HepG2 (cell line): ENCODE results near the gene GSS. TPM values are rescaled to one million over a fixed set of nuclear protein-coding genes. Genes with fewer than 3 reads are reported as not detected.

Source experiments
- ARNTL ChIP-seq: sonication (generic); formaldehyde crosslinking; IDR thresholded peaks from 2 replicates; pipeline ENCODE4 v1.4.0; 2020; ENCODE audit warnings: mild to moderate bottlenecking, missing genetic modification reagents
- ASH2L ChIP-seq: fragments of 300-600, 200-600 bp; sonication (generic); IDR thresholded peaks from 2 replicates; pipeline ENCODE4 v1.7.0; 2017; ENCODE audit warnings: low read depth, mild to moderate bottlenecking, moderate library complexity, mixed read lengths, low read length; ENCODE audit not compliant: insufficient read length
- ATF3 ChIP-seq: sonication (generic); formaldehyde crosslinking; IDR thresholded peaks from 2 replicates; pipeline ENCODE4 v1.4.0; 2020; ENCODE audit warnings: missing genetic modification reagents
- CENPX ChIP-seq: sonication (generic); formaldehyde crosslinking; IDR thresholded peaks from 2 replicates; pipeline ENCODE4 v1.9.0; 2021; ENCODE audit warnings: mild to moderate bottlenecking, missing genetic modification reagents, moderate library complexity
- FOSL2 ChIP-seq: sonication (generic); formaldehyde crosslinking; IDR thresholded peaks from 2 replicates; pipeline ENCODE4 v1.4.0; 2020; ENCODE audit warnings: missing genetic modification reagents
- FOXP1 ChIP-seq, 2 experiments: fragments of 450-650 bp in 1 of 2; IDR thresholded peaks; 2 replicates each; pipeline ENCODE4 v1.6.1; 2017 to 2018; ENCODE audit warnings: antibody characterized with exemption in 1 of 2
- GATA4 ChIP-seq: sonication (generic); IDR thresholded peaks from 2 replicates; pipeline ENCODE4 v1.6.1; 2016; ENCODE audit warnings: antibody characterized with exemption, low read depth, borderline replicate concordance
- HDAC1 ChIP-seq: sonication (generic); formaldehyde crosslinking; IDR thresholded peaks from 2 replicates; pipeline ENCODE4 v1.5.1; 2020; ENCODE audit warnings: mild to moderate bottlenecking, missing genetic modification reagents
- HNRNPL ChIP-seq: fragments of 200-400 bp; formaldehyde crosslinking; IDR thresholded peaks from 2 replicates; pipeline ENCODE4 v1.6.1; 2017; ENCODE audit warnings: mild to moderate bottlenecking, low read depth, low read length
- KAT8 ChIP-seq: IDR thresholded peaks from 2 replicates; pipeline ENCODE4 v1.6.1; 2016; ENCODE audit warnings: missing genetic modification reagents, missing compliant biosample characterization
- MEF2D ChIP-seq: sonication (generic); formaldehyde crosslinking; IDR thresholded peaks from 2 replicates; pipeline ENCODE4 v1.5.1; 2020; ENCODE audit warnings: mild to moderate bottlenecking, missing genetic modification reagents
- MIXL1 ChIP-seq: IDR thresholded peaks from 2 replicates; pipeline ENCODE4 v1.6.1; 2016
- NCOR1 ChIP-seq: fragments of 200-600 bp; sonication (generic); IDR thresholded peaks from 2 replicates; pipeline ENCODE4 v1.7.0; 2017; ENCODE audit warnings: antibody characterized with exemption, low read length, borderline replicate concordance
- NFATC3 ChIP-seq: sonication (generic); formaldehyde crosslinking; IDR thresholded peaks from 2 replicates; pipeline ENCODE4 v1.5.1; 2020; ENCODE audit warnings: mild to moderate bottlenecking, missing genetic modification reagents
- NFYC ChIP-seq: IDR thresholded peaks from 2 replicates; pipeline ENCODE4 v1.6.1; 2016; ENCODE audit warnings: missing genetic modification reagents, missing compliant biosample characterization
- SALL1 ChIP-seq: sonication (generic); formaldehyde crosslinking; IDR thresholded peaks from 2 replicates; pipeline ENCODE4 v1.8.0; 2022; ENCODE audit warnings: mild to moderate bottlenecking, missing genetic modification reagents
- SMYD3 ChIP-seq: sonication (generic); formaldehyde crosslinking; IDR thresholded peaks from 2 replicates; pipeline ENCODE4 v1.8.1; 2023; ENCODE audit warnings: mild to moderate bottlenecking, missing genetic modification reagents
- SP4 ChIP-seq: sonication (generic); formaldehyde crosslinking; IDR thresholded peaks from 2 replicates; pipeline ENCODE4 v1.8.1; 2023; ENCODE audit warnings: mild to moderate bottlenecking, missing genetic modification reagents
- ZMAT3 ChIP-seq: sonication (generic); formaldehyde crosslinking; conservative IDR thresholded peaks from 2 replicates; pipeline ENCODE4 v1.7.0; 2021; ENCODE audit warnings: missing genetic modification reagents
- ZNF143 ChIP-seq: sonication (generic); formaldehyde crosslinking; IDR thresholded peaks from 2 replicates; pipeline ENCODE4 v1.4.0; 2020; ENCODE audit warnings: missing genetic modification reagents
- ZNF205 ChIP-seq: IDR thresholded peaks from 2 replicates; pipeline ENCODE4 v1.6.1; 2018; ENCODE audit warnings: missing biosample characterization, missing genetic modification reagents
- ZNF263 ChIP-seq: sonication (generic); formaldehyde crosslinking; IDR thresholded peaks from 2 replicates; pipeline ENCODE4 v1.4.0; 2020; ENCODE audit warnings: missing genetic modification reagents
- ZNF292 ChIP-seq: sonication (generic); formaldehyde crosslinking; IDR thresholded peaks from 2 replicates; pipeline ENCODE4 v1.8.1; 2022; ENCODE audit warnings: mild to moderate bottlenecking, low read depth, missing genetic modification reagents, borderline replicate concordance
- ZNF558 ChIP-seq: sonication (generic); formaldehyde crosslinking; IDR thresholded peaks from 2 replicates; pipeline ENCODE4 v1.9.0; 2022; ENCODE audit warnings: mild to moderate bottlenecking, missing genetic modification reagents, borderline replicate concordance
- ZNF572 ChIP-seq: sonication (generic); formaldehyde crosslinking; IDR thresholded peaks from 2 replicates; pipeline ENCODE4 v1.5.1; 2020; ENCODE audit warnings: mild to moderate bottlenecking, missing genetic modification reagents
- ZNF740 ChIP-seq: sonication (generic); formaldehyde crosslinking; IDR thresholded peaks from 2 replicates; pipeline ENCODE4 v1.4.0; 2020; ENCODE audit warnings: missing genetic modification reagents
- polyA plus RNA-seq, 8 experiments: library from polyadenylated mRNA; depleted of rRNA in 3 of 8; stranded (reverse) in 7 of 8; unstranded in 1 of 8; fragments of >200 nt; fragmentation: Illumina TruSeq in 4 of 8; extraction: Trizol in 4 of 8; gene quantifications; 2 replicates each; pipeline versions ENCODE4 v1.2.1 to v1.2.3, GENCODE V29; 2011 to 2016; ENCODE audit warnings: low read depth in 4 of 8, missing spikeins in 1 of 8, mixed read lengths in 1 of 8; ENCODE audit not compliant: insufficient read depth in 1 of 8
- total RNA-seq, 5 experiments: library from RNA; depleted of rRNA; stranded (reverse); fragments of >200 nt; fragmentation: Illumina TruSeq; extraction: Trizol; gene quantifications; 2 replicates each; pipeline ENCODE4 v1.2.3, GENCODE V29; 2016; ENCODE audit warnings: low read depth in 1 of 5
- TF ChIP-seq, protein P1 (sequence below): sonication (generic); formaldehyde crosslinking; IDR thresholded peaks from 2 replicates; pipeline ENCODE4 v1.8.0; 2023; ENCODE audit warnings: mild to moderate bottlenecking, missing genetic modification reagents
- TF ChIP-seq, protein P2 (sequence below): sonication (generic); formaldehyde crosslinking; IDR thresholded peaks from 2 replicates; pipeline ENCODE4 v1.4.0; 2020; ENCODE audit warnings: missing genetic modification reagents

GSS gene
- total and polyA plus RNA-seq, 2 of the 13 experiments (the other 11 are each of a cell fraction or from before 2014, with no cell fraction given) = 80.1 to 102 TPM

GRCh38 chr20:34994509-34995131 lies 39.0 kb upstream of the GSS start (continued):
- TF ChIP-seq FOXP1 (IDR thresholded peaks at IDR 0.05) (no peak), FOXP1 (CRISPR knock-in tag; IDR thresholded peaks at IDR 0.05) (no peak), SMYD3 (peak; percentile 36; the same call in 1 of the 2 replicates), ZNF740 (CRISPR knock-in tag) (peak; percentile 29; the same call in 1 of the 2 replicates), NFYC (CRISPR knock-in tag) (no peak), ATF3 (CRISPR knock-in tag) (no peak), ZNF558 (CRISPR knock-in tag) (0 out of 2 replicates have a peak, but pooled peaks have one; percentile 38), ARNTL (CRISPR knock-in tag) (peak; percentile 83), ZMAT3 (peak; percentile 68; the same call in 1 of the 2 replicates), ASH2L (no peak), FOSL2 (CRISPR knock-in tag) (no peak), NCOR1 (0 out of 2 replicates have a peak, but pooled peaks have one; percentile 18), SALL1 (CRISPR knock-in tag) (peak; percentile 73), HNRNPL (peak; percentile 83), CENPX (CRISPR knock-in tag) (no peak), HDAC1 (peak; percentile 46; the same call in 1 of the 2 replicates), SP4 (CRISPR knock-in tag) (no peak; the same call in 1 of the 2 replicates), MIXL1 (CRISPR knock-in tag) (no peak), ZNF143 (no peak), ZNF292 (CRISPR knock-in tag) (0 out of 2 replicates have a peak, but pooled peaks have one; percentile 26), NFATC3 (CRISPR knock-in tag) (no peak), MEF2D (CRISPR knock-in tag) (peak; percentile 76; the same call in 1 of the 2 replicates), ZNF205 (CRISPR knock-in tag) (no peak), ZNF572 (CRISPR knock-in tag) (no peak; the same call in 1 of the 2 replicates), GATA4 (no peak), ZNF263 (CRISPR knock-in tag) (no peak), KAT8 (CRISPR knock-in tag) (no peak)
- TF ChIP-seq, protein P1, sequence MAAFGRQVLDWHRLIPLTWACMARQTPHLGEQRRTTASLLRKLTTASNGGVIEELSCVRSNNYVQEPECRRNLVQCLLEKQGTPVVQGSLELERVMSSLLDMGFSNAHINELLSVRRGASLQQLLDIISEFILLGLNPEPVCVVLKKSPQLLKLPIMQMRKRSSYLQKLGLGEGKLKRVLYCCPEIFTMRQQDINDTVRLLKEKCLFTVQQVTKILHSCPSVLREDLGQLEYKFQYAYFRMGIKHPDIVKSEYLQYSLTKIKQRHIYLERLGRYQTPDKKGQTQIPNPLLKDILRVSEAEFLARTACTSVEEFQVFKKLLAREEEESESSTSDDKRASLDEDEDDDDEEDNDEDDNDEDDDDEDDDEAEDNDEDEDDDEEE (CRISPR knock-in tag) = 0 out of 2 replicates have a peak, but pooled peaks have one; percentile 33
- TF ChIP-seq, protein P2, sequence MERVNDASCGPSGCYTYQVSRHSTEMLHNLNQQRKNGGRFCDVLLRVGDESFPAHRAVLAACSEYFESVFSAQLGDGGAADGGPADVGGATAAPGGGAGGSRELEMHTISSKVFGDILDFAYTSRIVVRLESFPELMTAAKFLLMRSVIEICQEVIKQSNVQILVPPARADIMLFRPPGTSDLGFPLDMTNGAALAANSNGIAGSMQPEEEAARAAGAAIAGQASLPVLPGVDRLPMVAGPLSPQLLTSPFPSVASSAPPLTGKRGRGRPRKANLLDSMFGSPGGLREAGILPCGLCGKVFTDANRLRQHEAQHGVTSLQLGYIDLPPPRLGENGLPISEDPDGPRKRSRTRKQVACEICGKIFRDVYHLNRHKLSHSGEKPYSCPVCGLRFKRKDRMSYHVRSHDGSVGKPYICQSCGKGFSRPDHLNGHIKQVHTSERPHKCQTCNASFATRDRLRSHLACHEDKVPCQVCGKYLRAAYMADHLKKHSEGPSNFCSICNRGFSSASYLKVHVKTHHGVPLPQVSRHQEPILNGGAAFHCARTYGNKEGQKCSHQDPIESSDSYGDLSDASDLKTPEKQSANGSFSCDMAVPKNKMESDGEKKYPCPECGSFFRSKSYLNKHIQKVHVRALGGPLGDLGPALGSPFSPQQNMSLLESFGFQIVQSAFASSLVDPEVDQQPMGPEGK (CRISPR knock-in tag) = 0 out of 2 replicates have a peak, but pooled peaks have one; percentile 13
